SKM-1 (cell line): ENCODE measurements around the gene ARMC5.

Experiments
- DNase-seq: peaks from one replicate; lab custom pipeline; 2025; ENCODE audit not compliant: unreplicated experiment; lab: John Stamatoyannopoulos, UW

The ARMC5 gene

GRCh38 chr16:31461201-31461920, 2.1 kb downstream of the ARMC5 start:
- no peak for DNase-seq

- no peak for DNase-seq
Measured at GRCh38 chr16:31461921-31462804, 2.9 kb downstream of the ARMC5 start.

- no peak for DNase-seq
Measured at GRCh38 chr16:31464348-31464769, 5.1 kb downstream of the ARMC5 start.

- DNase-seq = no peak
Measured at GRCh38 chr16:31464781-31465260, 5.5 kb downstream of the ARMC5 start.

- DNase-seq = no peak
Measured at GRCh38 chr16:31465788-31466370, 6.6 kb downstream of the ARMC5 start.

GRCh38 chr16:31466381-31466841, 7.1 kb downstream of the ARMC5 start:
- no peak for DNase-seq

GRCh38 chr16:31467151-31467773, 8.0 kb downstream of the ARMC5 start:
- DNase-seq = no peak

- DNase-seq = no peak
Measured at GRCh38 chr16:31467858-31468257, 8.6 kb downstream of the ARMC5 start.

- DNase-seq = no peak
Measured at GRCh38 chr16:31470615-31471014, 11.3 kb downstream of the ARMC5 start.

- no peak for DNase-seq
Measured at GRCh38 chr16:31471241-31471874, 12.1 kb downstream of the ARMC5 start.

- DNase-seq = no peak
Measured at GRCh38 chr16:31471875-31472708, 12.8 kb downstream of the ARMC5 start, which contains the start of gene TGFB1I1. Gene TGFB1I1 (plus strand): TSS chr16:31472152. CDS start chr16:31472189, 37 bp downstream.

GRCh38 chr16:31472709-31473203, 13.5 kb downstream of the ARMC5 start:
- no peak for DNase-seq

GRCh38 chr16:31473264-31473984, 14.1 kb downstream of the ARMC5 start:
- no peak for DNase-seq

GRCh38 chr16:31474173-31474714, 14.9 kb downstream of the ARMC5 start:
- no peak for DNase-seq

- DNase-seq = no peak
Measured at GRCh38 chr16:31474773-31475738, 15.8 kb downstream of the ARMC5 start.

GRCh38 chr16:31475946-31476302, 16.6 kb downstream of the ARMC5 start:
- no peak for DNase-seq
